Measurements from ENCODE around the gene BMP10. TPM values are rescaled to one million over a fixed set of nuclear protein-coding genes. Genes with fewer than 3 reads are reported as not detected.

The BMP10 gene
- total and polyA plus RNA-seq, 12 donors = not detected

GRCh38 chr2:68853915-68854314 lies 17.3 kb downstream of the BMP10 start:
- Histone ChIP-seq H3K9me3 (replicated peaks in 1 of 3) (no peaks in the 10 kb centered on the region), H3K4me1 (replicated peaks in 1 of 2) (no peaks in the 10 kb centered on the region), H3K4me3 (no peak overlapping the region), H3K36me3 (replicated peaks in 1 of 2) (no peaks in the 10 kb centered on the region), H3K27me3 (peaks cover 5% of the 10 kb centered on the region), H3K27ac (no peak overlapping the region)
- WGBS, 4 donors = 73 to 83% (median 76%) methylated on average over 4 of the region's 4 CpGs
- intact Hi-C loops (cut with DNase I) = no loop called here
- DNase-seq = no peak
- TF ChIP-seq POLR2A (IDR thresholded peaks at IDR 0.05) (no peak), CTCF (IDR thresholded peaks at IDR 0.05) (no peak)

GRCh38 chr2:68853035-68853434 lies 18.2 kb downstream of the BMP10 start:
- Histone ChIP-seq H3K27ac (no peak overlapping the region), H3K27me3 (peaks cover 8% of the 10 kb centered on the region), H3K4me1 (replicated peaks in 1 of 2) (no peaks in the 10 kb centered on the region), H3K9me3 (replicated peaks in 1 of 3) (no peaks in the 10 kb centered on the region), H3K4me3 (no peak overlapping the region), H3K36me3 (replicated peaks in 1 of 2) (no peaks in the 10 kb centered on the region)
- TF ChIP-seq CTCF (IDR thresholded peaks at IDR 0.05) (no peak), POLR2A (IDR thresholded peaks at IDR 0.05) (no peak)
- intact Hi-C loops (cut with DNase I) = no loop called here
- 57 to 67% (median 61%) methylated on average over 2 of the region's 2 CpGs for WGBS, 4 donors
- DNase-seq = no peak

- Histone ChIP-seq H3K27ac (no peak overlapping the region), H3K4me3 (no peak overlapping the region), H3K36me3 (replicated peaks in 1 of 2) (no peaks in the 10 kb centered on the region), H3K9me3 (replicated peaks in 1 of 3) (no peaks in the 10 kb centered on the region), H3K4me1 (replicated peaks in 1 of 2) (no peaks in the 10 kb centered on the region), H3K27me3 (peaks cover 8% of the 10 kb centered on the region)
- TF ChIP-seq CTCF (IDR thresholded peaks at IDR 0.05) (no peak), POLR2A (IDR thresholded peaks at IDR 0.05) (no peak)
- 58 to 72% (median 66%) methylated on average over 3 of the region's 3 CpGs for WGBS, 4 donors
- intact Hi-C loops (cut with DNase I) = no loop called here
- no peak for DNase-seq
Measured at GRCh38 chr2:68850524-68850923, 20.7 kb downstream of the BMP10 start.

- Histone ChIP-seq H3K27ac (no peak overlapping the region), H3K36me3 (replicated peaks in 1 of 2) (no peaks in the 10 kb centered on the region), H3K4me1 (replicated peaks in 1 of 2) (no peaks in the 10 kb centered on the region), H3K9me3 (replicated peaks in 1 of 3) (no peaks in the 10 kb centered on the region), H3K27me3 (peaks cover 8% of the 10 kb centered on the region), H3K4me3 (no peak overlapping the region)
- TF ChIP-seq POLR2A (IDR thresholded peaks at IDR 0.05) (no peak), CTCF (IDR thresholded peaks at IDR 0.05) (no peak)
- 52 to 63% (median 55%) methylated on average over 4 of the region's 4 CpGs for WGBS, 4 donors
- DNase-seq = no peak
- intact Hi-C loops (cut with DNase I) = no loop called here
Measured at GRCh38 chr2:68849579-68850030, 21.6 kb downstream of the BMP10 start.

Measured in adrenal gland (tissue), 12 donors.